OCI-LY1 (cell line): ENCODE measurements around the gene IFT52.

Source experiments
- EZH2 ChIP-seq: fragments of 200-600 bp; sonication (generic), shearing (Covaris generic); IDR thresholded peaks from 2 replicates; pipeline ENCODE4 v1.8.0; 2017; ENCODE audit warnings: borderline replicate concordance, mixed run types, mild to moderate bottlenecking, antibody characterized with exemption, low read length, moderate library complexity, mixed read lengths
- TF ChIP-seq, protein P1 (sequence below): fragments of 200-600 bp; sonication (generic), shearing (Covaris generic); IDR thresholded peaks from 2 replicates; pipeline ENCODE4 v1.5.1; 2017; ENCODE audit warnings: mild to moderate bottlenecking, antibody characterized with exemption, low read length, moderate library complexity, mixed read lengths

DNA sequence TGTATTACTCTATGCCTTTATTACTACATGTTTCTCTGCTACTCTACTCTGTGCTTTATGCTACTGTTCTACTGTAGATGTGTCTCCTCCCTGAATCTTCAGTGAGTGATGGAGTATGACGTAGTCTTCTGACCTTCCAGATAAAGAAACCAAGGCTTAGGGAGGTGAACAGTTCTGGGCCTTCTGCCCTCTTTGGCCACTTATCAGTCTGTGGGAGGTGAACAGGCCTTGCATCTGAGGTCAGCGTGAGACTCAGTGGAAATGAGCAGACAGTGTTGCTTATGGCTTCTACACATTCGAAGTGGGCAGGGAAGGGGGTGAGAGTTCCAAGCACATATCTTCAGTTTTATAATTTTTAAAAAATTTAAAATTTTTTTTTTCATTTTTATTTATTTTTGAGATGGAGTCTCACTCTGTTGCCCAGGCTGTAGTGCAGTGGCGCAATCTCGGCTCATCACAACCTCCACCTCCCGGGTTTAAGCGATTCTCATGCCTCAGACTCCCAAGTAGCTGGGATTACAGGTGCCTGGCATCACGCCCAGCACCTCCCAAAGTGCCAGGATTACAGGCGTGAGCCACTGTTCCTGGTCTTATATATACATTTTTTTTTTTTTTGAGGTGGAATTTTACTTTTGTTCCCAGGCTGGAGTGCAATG is 100.3 kb downstream of the IFT52 start:
- TF ChIP-seq, protein P1, sequence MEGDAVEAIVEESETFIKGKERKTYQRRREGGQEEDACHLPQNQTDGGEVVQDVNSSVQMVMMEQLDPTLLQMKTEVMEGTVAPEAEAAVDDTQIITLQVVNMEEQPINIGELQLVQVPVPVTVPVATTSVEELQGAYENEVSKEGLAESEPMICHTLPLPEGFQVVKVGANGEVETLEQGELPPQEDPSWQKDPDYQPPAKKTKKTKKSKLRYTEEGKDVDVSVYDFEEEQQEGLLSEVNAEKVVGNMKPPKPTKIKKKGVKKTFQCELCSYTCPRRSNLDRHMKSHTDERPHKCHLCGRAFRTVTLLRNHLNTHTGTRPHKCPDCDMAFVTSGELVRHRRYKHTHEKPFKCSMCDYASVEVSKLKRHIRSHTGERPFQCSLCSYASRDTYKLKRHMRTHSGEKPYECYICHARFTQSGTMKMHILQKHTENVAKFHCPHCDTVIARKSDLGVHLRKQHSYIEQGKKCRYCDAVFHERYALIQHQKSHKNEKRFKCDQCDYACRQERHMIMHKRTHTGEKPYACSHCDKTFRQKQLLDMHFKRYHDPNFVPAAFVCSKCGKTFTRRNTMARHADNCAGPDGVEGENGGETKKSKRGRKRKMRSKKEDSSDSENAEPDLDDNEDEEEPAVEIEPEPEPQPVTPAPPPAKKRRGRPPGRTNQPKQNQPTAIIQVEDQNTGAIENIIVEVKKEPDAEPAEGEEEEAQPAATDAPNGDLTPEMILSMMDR: no peak
- no peak for TF ChIP-seq EZH2
